ENCODE data around the gene RIMS4.

The RIMS4 gene

DNA sequence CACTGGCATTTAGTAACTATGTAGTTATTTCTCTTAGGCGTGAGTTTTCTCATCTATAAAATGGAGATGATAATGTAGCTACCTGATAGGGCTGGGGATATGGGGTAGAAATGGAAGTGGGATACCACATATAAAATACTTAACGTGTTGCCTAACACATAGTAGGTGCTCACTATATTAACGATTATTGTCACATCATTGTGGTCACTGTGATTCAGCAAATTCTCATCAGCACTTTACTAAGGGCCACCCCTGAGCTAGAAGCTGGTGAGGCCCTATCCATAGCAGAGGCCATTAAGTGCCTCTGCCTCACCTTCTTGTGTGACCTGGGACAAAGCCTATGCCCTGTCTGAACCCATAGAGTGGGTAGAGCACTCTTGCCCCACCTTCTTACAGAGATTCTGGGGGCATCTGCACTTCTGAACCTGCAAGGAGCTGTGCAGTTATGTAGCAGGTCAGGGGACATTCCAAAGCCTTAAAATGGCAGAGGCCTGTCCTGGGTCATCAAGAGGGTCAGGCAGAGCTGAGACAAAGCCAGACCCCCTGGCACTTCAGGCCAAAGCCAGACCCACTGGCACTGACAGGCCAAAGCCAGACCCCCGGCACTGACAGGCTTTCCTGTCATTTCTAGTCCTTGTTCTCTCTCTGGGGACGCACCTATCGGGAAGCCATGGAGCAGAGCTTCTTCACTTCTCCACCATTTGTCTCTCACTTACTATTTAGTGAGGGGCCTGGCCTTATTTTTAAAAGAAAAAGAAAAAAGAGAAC is 7.0 kb upstream of the RIMS4 start:
- no peak for DNase-seq (ENCODE audit: low read depth)
- TF ChIP-seq, protein P1, sequence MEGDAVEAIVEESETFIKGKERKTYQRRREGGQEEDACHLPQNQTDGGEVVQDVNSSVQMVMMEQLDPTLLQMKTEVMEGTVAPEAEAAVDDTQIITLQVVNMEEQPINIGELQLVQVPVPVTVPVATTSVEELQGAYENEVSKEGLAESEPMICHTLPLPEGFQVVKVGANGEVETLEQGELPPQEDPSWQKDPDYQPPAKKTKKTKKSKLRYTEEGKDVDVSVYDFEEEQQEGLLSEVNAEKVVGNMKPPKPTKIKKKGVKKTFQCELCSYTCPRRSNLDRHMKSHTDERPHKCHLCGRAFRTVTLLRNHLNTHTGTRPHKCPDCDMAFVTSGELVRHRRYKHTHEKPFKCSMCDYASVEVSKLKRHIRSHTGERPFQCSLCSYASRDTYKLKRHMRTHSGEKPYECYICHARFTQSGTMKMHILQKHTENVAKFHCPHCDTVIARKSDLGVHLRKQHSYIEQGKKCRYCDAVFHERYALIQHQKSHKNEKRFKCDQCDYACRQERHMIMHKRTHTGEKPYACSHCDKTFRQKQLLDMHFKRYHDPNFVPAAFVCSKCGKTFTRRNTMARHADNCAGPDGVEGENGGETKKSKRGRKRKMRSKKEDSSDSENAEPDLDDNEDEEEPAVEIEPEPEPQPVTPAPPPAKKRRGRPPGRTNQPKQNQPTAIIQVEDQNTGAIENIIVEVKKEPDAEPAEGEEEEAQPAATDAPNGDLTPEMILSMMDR (IDR thresholded peaks at IDR 0.05; ENCODE audit: control insufficient read depth, extremely low read depth, insufficient read depth) = no peak
- no peak overlapping the region for H3K4me3 ChIP-seq (ENCODE audit: low read depth, low read length)

DNA sequence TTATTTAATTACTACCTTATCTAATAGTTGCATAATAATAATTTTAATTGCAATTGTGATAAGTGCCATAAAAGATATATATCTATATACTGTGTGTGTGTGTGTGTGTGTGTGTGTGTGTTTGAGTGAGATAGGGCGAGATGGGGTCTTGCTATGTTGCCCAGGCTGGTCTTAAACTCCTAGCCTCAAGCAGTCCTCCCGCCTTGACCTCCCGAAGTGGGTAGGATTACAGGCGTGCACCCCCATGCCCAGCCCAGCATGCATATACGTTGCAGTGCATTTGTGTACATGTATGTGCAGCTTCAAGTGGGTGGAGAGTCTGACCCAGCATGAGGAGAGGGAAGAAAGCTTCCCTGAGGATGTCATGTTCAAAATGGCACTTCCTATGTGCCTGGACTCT is 4.6 kb upstream of the RIMS4 start:
- DNase-seq (ENCODE audit: low read depth) = no peak
- TF ChIP-seq, protein P1 (IDR thresholded peaks at IDR 0.05; ENCODE audit: control insufficient read depth, extremely low read depth, insufficient read depth) = no peak
- no peak overlapping the region for H3K4me3 ChIP-seq (ENCODE audit: low read depth, low read length)

DNA sequence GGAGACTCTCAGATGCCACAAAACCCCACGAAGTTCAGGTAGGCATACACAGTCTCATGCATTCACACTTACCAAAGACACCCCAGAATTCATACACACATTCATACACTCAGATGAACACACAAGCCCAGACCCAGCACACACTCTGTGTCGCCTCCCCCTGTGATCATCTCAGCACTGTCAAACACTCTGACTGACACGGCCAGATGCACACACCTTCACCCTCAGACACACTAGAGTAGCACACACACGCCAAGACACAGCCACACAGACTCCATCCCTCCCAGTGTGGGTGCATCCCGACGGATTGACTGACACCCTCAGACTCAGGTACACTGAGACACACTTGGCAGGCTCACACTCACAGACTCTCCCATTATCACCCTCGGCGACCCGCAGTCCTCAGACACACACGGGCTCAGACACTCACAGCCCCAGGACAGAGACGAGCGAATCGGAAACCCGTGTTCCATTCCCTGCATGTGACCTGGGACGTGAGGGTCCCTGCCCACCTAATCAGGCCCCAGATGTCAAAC is 872 bp upstream of the RIMS4 start:
- DNase-seq (ENCODE audit: low read depth) = no peak

DNA sequence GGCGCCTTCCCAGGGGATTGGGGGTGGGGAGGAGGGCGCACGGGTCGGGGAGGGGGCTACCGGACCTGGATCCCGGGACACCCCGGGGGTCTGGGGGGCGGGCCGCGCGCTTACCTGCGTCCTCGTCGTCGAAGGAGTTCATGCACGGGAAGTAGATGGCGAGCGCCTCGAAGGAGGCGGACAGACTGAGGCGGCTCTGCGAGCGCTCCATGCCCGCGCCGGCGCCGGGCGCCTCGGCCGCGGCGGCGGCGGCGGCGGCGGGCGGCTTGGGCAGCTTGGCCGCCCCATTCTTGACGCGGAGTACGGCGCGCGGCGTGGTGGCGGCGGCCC is 320 bp downstream of the RIMS4 start:
- H3K4me3 ChIP-seq (ENCODE audit: low read depth, low read length) = no peak overlapping the region
- DNase-seq (ENCODE audit: low read depth) = no peak
- TF ChIP-seq, protein P1 (IDR thresholded peaks at IDR 0.05; ENCODE audit: control insufficient read depth, extremely low read depth, insufficient read depth) = no peak

More for the DNA sequence above, 872 bp upstream of the RIMS4 start:
- no peak overlapping the region for H3K4me3 ChIP-seq (ENCODE audit: low read depth, low read length)
- TF ChIP-seq, protein P1 (IDR thresholded peaks at IDR 0.05; ENCODE audit: control insufficient read depth, extremely low read depth, insufficient read depth) = no peak

DNA sequence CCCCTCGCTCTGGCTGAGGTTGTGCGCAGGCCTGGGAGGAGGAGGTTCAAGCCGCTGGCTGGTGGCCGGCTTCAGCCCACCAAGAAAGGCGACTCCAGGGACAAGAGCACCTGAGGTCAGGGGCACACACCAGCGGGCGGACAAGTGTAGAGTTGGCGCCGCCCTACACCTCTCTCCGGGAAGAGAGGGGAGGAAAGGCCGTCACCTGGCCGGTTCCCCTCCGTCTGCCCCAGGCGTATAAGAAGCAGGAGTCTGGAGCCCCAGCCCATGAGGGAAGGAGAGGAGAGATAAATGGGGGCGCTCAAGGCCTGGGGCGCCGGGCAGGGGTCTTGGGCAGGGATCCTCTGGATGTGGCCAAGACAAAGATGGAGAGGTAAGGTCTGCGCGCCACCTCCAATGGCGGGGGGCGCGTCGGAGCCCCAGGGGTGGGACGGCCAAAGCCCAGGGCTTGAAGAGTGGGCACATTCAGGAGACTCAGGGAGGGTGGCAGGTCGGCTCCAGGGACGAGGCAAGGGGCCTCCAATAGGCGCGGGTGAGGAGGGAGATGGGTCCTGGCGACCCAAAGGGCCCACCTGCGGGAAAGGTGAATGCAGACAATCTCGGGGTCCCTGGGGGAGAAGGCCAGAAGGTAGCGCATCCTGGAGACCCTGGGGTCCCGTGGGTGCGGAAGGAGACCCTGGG is 826 bp downstream of the RIMS4 start:
- TF ChIP-seq, protein P1 (IDR thresholded peaks at IDR 0.05; ENCODE audit: control insufficient read depth, extremely low read depth, insufficient read depth) = no peak
- no peak overlapping the region for H3K4me3 ChIP-seq (ENCODE audit: low read depth, low read length)
- no peak for DNase-seq (ENCODE audit: low read depth)

DNA sequence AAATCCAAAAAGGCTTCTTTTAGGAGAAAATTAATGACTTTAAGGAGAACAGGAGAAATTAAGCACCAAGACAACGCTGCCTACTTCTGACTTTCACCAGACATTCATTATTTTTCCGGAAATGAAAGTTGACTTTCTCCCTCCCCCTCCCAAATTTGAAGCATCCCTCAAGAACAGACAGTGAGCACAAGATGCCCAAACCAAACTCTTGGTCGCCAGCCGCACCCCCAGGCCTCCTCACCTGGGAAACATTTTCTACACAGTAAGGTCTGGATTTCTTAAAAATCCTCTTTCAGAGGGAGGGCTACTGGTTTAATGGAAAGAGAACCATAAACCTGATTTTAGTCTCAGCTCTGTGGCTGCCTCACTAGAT is 2.7 kb downstream of the RIMS4 start:
- no peak for DNase-seq (ENCODE audit: low read depth)
- TF ChIP-seq, protein P1 (IDR thresholded peaks at IDR 0.05; ENCODE audit: control insufficient read depth, extremely low read depth, insufficient read depth) = no peak
- H3K4me3 ChIP-seq (ENCODE audit: low read depth, low read length) = no peak overlapping the region
